NAMALWA (cell line): Measurements from ENCODE around the gene RAB14.

Experiments used
- DNase-seq: peaks from one replicate; pipeline ENCODE4 v3.0.0-alpha.2; 2015; ENCODE audit warnings: low spot score

RAB14 gene

GRCh38 chr9:121219530-121219929, 17.9 kb upstream of the RAB14 start:
- no peak for DNase-seq

- DNase-seq = no peak
Measured at GRCh38 chr9:121218357-121219027, 16.8 kb upstream of the RAB14 start.

DNA sequence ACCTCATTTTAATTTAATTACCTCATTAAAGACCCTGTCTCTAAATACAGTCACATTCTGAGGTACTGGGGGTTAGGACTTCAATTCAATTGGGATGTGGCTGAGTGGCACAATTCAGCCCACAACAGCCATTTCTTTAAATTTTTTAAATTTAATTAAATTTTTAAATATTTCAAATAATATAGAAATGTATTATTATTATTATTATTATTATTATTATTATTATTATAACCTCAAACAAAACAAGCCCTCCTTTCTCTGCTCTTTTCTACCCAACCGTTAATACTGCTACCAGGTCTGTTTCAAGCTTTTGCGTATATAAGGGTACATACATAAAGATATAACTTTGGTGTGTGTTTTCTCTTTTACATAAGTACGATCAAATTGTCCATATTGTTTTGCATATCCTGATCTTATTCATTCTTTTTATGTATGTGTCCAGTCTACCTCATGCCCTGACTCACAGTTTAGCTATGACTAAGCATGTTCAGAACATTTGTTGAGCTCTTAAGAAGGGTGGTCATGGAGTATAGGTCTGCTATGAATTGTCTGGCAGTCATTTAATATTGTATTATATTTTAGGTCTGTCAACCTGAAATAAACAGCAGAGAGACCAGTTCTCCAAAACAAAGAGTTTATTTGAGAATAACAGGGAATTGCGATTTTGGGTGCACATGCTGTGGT, 16.1 kb upstream of the RAB14 start:
- no peak for DNase-seq

DNA sequence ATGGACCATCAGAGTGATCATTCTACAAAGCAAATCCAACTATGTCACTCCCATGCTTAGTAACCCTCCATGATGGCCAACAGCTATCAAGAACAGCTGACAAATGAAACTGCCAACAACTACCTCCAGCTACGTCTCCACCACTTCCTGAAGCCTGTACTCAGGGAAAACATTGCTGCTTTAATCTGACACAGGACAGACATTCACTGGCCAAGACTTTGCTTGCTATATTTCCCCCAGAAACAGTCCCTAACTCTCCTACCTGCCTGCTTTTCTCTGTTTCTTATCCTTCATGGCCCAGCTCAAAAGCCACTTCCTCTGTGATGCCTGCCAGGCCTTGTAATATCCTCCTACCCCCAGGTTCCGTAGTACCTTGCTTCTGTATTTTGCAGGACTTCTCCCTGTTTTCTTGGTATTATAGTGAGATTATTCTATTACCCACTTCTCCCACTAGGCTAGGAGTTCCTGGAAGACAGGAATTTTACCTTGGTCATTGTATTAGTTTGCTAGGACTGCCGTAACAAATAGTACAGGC, 14.7 kb upstream of the RAB14 start:
- DNase-seq = no peak

DNA sequence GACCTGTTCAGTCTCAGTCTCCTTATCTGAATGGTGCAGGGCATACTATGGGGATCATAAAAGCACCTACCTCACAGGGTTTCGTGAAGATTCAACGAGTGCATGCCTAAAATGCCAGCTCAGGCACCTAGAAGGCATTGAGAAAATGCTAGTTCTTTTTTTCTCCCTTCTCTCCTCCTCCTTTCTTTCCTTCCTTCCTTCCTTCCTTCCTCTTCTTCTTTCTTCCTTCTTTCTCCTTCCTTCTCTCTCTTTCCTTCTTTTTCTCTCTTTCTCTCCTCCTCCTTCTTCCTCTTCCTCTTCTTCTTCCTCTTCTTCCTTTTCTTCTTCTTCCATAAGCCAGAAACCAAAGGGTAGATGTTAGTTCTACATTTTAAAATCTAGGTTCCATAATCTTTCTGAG, 12.3 kb upstream of the RAB14 start:
- DNase-seq = no peak

DNA sequence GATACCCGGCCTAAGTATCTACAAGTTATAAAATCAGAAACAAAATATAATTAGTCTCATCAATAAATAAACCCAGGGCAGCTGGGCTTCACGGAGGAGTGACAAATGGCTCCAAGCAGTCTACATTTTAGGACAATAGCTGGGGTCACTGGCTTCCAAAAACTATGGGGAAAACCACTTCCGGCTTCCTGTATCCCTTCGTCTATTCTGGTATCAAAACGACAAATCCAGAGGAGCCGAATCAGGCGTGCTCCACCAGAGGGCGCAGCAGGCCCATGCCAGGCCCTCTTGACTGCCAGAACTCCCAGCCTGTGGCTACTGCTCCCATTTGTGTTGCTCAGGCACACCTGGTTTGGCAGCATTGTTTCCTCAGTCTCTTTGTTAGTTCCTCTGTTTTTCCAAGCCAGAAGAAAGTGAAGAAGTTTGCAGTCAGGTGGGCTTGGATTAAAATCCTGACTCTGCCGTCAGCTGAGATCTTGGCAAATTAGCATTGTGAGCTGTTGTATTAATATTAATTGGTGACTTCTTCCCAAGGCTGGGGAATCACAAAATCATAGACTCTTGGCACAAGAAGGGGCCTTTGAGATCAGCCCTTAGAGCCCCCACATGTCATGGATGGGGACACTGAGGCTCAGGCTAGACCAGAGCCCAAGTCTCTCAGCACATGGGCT, 11.6 kb upstream of the RAB14 start:
- DNase-seq = peak; percentile 83

GRCh38 chr9:121210536-121210935, 8.9 kb upstream of the RAB14 start:
- DNase-seq = no peak

DNA sequence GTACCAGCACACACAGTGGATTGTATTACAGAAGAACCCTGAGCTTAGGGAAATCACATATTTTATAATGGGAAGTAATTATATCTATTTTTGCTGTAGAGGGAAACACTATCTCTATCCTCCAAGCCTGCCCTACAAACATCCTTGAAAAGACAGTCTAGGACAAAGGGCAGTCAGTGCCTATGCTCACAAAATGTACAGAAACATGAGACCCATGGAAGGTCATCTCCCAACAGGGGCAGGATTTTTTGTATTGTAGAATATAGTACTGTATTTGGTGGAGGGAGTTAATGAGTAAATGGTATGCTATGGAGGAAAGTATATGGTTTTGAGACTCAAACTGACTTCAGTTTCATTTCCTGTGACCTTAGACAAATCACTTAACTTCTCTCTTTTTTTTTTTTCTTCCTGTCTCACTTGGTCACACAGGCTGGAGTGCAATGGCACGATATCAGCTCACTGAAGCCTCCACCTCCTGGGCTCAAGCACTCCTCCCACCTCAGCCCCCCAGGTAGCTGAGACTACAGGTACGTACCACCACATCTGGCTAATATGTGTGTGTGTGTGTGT, 5.8 kb upstream of the RAB14 start:
- peak; percentile 58 for DNase-seq

- no peak for DNase-seq
Measured at GRCh38 chr9:121206516-121207370, 5.1 kb upstream of the RAB14 start.

GRCh38 chr9:121204611-121205010, 2.9 kb upstream of the RAB14 start:
- no peak for DNase-seq

DNA sequence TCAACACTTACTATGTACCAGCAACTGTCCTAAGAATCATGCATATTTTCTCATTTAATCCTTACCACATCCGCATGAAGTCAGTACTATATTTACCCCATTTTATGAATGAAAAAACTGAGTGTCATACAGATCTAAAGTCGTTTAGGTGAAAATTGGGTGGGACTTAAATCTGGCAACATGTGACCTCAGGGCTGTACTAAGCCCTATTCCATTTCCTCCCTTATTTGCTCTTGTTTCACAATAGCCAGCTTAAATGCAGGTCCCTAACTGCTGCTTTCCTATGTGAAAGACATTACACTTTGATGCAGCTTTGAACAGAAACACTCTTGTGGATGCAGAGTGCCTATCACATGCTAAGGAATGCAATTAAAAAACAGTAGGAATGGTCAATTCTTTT, 2.5 kb upstream of the RAB14 start:
- no peak for DNase-seq

GRCh38 chr9:121201045-121201737, 478 bp downstream of the RAB14 start:
- peak; percentile 41 for DNase-seq

DNA sequence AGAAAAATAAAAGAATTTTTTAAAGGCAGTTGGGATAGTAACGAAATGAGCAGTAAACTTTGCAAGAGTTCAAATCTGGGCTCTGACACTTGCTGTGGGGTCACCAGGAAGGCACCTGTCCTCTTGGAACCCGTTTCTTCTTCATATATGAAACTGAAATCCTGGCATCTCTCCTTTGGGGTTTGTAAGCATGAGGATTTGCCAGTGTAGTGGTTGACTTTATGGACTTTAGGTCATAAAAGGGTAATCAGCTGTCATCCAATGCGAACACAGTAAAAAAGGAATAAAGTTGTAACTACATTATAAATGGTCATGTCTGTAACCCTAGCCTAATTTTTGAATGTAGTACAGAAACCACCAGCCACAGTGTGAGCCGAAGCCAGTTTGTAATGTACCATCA, 1.3 kb downstream of the RAB14 start:
- DNase-seq = no peak

DNA sequence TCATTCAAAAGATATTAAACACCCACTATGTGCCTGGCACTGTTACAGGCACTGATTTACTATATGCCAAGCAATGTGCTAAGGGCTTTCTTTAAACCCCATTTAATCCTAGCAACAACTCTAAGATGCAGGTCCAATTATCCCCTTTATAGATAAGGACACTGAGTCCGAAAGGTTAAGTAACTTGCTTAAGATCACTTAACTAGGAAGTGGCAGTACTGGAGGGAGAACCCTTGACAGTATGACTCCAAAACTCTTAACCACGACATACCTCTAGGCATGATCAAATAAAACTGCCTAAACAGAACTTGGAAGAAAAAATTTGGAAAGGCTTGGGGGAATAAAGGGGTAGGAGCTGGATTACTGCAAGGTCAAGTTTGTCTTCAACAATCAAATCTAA, 1.7 kb downstream of the RAB14 start:
- DNase-seq = peak; percentile 40

DNA sequence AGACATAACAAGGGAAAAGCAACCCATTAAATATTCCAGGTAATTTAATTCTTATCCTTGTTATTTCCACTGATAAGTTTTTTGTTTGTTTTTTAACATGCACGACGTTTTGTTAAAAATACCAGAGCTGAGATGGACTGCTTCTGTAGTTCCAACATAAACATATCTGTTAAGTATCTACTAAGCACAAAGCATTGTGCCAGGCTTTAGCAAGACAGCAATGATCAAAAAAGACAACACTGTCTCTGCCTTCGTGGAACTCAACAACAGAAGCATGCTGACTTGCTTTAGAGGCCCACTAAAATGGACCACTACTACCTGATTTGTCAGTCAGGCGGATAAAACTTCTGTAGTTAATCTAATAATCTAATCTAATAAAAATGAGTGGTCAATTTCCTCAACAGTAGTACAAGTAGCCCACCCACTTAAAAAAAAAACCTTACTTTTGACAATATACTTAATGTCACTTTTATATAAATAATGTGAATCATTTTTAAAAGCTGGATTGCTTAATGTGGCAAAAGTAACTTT, 3.1 kb downstream of the RAB14 start:
- DNase-seq = no peak

DNA sequence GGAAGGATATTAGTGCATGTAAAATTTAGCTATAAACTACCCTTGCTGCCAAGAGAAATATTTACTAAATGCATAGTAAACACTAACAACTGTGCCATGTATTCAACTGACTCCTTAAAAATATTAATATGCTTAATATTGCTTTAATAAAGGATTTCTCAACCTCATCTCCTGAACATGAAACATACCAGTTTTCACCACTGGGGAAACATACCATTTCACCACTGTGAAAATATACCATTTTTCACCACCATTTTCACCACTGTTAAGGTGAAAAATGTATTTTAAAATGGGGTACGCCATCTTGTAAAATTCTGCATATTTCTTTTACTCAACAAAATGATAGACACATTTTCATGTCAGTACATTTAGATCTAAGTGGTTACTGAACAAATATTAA, 4.5 kb downstream of the RAB14 start:
- peak; percentile 48 for DNase-seq

- DNase-seq = no peak
Measured at GRCh38 chr9:121196389-121196788, 5.3 kb downstream of the RAB14 start.

DNA sequence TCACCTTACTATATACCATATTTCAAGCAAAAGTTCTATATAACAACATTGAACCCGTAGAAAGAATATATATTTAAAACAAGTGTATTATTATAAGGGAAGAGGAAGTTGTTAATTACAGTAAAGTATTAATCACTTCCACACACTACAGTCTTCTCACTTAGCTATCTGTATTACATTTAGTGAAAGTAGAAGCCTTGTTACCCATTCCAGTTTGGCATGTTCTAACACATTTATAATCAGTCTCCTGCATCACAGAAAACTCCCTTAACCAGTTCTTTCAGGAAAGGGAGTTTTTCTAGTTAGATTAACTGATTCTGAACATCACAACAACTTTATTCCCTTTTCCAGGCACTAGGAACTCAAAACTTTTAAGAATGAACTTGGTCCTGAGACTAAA, 6.9 kb downstream of the RAB14 start:
- DNase-seq = no peak

- DNase-seq = peak; percentile 44
Measured at GRCh38 chr9:121192959-121193640, 8.6 kb downstream of the RAB14 start.

- DNase-seq = no peak
Measured at GRCh38 chr9:121192518-121192917, 9.2 kb downstream of the RAB14 start.
